Hematopoietic multipotent progenitor cell treated with erythropoietin and hydrocortisone succinate and interleukin-3 and kit ligand, for 6 days (in vitro differentiated cells): ENCODE measurements around the gene SAMD4A.

ENCODE experiments used
- DNase-seq: peaks from one replicate; pipeline ENCODE4 v3.0.0-alpha.2; 2015

Gene SAMD4A

DNA sequence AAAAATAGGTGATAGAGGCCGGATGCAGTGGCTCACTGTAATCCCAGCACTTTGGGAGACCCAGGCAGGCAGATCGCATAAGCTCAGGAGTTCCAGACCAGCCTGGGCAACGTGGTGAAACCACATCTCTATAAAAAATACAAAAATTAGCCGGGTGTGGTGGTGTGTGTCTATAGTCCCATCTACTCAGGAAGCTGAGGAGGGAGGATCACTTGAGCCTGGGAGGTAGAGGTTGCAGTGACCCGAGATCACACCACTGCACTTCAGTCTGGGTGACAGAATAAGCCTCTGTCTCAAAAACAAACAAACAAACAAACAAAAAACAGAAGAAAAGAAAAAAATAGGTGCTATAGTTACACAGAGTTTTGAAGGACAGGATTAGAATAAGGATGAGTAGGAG, 142.1 kb downstream of the SAMD4A start:
- no peak for DNase-seq

DNA sequence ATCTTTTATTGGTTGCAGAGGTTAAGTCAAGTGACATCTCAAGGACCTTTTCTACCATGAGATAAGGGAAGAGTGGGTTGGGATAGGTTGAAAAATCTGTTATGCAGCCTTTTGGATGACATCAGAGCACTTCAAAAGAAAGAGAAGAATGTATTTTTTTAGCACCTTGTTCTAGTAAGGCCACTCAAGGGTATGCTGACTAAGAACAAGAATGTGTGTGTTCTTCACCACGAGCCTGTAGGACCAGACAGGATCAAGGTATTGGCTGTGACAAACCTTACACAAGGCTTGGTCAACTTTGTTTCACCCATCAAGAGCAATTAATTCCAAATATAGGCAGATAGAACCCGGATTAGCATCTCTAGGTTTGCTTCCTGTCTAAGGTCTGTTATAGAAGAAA, 142.5 kb downstream of the SAMD4A start:
- no peak for DNase-seq

DNA sequence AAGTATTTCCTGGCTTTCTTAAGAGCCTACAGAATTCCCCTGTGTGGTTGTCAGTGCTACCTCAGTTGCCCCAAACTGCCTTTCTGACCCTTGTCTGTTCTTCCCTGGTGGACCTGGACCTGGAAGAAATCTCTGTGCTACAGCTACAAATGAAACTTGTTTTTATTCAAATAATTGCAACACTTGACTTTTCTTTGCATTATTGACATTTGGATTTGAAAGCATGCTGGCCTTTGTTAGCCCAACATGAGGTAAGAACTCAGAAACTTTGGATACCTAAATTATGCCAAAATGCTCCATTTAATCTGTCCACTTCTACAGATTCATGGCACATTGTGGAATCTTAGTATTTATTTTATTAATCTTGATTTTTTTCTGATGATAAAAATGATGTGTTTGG, 142.9 kb downstream of the SAMD4A start:
- no peak for DNase-seq

DNA sequence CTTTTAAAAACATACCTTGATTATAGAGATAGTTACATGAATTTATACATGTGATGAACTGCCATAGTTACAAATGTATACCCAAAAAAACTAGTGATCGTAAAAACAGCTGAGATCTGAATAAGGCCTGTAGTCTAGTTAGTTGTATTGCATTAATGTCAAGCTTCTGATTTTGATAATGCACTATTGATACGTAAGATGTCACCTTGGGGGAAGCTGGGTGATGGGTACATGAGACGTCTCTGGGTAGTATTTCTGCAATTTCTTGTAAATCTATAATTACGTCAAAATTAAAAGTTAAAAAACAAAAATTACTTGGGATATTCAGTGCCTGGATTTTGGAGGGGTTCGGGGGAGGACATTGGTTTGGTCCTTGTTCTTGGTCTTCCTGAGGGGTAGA, 144.4 kb downstream of the SAMD4A start:
- DNase-seq = no peak

DNA sequence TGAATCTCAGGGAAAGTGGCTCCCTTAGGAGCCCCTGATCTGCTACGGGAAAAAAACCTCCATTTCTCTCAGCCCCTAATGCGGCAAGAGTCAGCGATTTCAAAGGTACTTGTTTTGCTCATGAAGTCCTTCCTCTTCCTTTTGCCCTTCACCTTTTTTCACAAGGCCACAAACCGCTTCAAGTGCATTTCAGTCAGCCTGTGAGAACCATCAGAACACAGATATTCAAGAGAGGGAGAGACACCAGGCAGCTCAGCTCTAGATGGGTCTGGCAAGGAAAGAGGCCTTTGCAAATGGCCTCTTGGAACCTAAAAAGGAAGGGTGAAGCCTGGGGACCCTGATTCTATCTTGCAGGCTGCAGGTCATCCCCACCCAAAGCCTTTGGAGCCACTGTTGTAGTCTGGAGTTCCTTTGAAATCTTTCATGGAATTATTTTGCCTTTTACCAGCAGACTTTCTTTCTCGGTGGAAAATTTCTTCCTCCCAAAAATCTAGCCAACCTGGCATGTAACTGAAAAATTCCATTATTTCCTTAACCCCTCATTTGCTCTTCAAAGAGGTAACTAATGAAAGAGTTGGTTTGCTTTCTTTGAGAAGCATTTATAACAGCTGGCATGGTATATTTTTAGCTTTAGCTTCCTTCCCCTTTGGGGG, 145.0 kb downstream of the SAMD4A start:
- no peak for DNase-seq

DNA sequence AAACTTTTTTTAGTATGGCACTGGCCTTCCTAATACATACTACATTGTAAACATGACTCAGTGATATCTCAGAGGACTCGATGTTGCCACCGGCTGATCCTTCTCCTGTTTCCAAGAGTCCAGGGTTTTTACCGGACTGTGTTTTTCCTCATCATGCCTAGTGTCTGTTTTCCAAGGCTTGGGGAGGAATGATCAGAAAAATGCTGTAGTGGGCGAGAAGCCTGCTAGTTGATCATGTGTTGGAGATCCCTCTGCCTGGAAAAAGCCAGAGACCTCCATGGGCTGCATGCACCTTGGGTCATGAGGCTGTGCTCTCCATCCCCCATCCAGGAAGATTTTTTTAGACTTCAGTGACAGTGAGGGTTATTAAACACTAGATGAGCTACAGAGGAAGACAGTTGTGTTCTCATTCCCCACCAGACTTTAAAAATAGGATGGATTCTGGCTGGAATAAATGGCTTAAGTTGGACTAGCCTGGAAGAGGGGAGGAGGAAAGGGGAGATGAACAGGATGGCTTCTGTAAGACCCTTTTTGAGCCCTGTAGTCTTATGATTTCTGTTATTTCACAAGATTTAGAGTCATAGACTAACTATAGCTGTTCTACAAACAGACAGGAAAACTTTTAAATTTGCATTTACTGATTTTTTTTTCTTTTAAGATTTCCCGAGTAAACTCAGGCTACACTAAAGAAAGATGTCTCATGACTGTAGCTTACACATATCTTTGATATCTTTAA, 145.7 kb downstream of the SAMD4A start:
- DNase-seq = peak; percentile 6

DNA sequence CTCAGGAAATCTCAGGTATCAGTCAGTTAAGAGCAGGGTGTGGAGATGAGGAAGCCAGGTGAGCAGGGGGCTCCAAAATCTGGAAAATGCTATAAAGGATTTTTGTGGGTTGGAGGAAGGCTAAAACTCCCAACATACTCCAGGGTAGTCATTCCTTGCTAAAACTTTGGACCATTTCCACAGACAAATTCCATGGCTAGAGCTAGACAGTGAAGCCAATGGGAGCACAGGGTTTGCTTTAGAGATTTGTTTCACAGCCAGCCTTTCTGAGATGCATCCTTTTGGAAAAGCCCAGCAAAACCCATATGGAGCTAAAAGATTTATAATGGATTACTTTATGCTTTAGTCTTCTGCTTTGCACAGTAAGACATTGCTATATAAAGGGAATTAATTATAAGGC, 146.5 kb downstream of the SAMD4A start:
- DNase-seq = no peak

DNA sequence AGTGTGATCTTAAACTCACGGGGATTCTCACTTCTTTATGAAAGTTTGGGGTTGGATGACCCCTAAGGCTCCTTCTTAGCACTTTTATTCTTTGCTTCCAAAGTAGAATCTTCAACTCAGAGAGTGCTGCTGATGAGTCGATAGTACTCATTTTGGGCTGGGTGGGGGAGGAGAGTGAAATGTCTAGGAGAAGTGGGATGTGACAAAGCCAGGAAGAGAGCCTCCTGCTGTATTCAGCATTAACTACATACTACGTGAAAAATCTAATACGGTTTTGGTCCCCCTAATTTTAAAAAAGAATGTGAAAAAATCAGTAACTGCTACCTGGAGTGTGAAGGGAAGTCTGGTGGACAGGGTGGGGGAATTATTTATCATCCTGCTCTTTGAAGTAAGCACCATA, 148.3 kb downstream of the SAMD4A start:
- no peak for DNase-seq

DNA sequence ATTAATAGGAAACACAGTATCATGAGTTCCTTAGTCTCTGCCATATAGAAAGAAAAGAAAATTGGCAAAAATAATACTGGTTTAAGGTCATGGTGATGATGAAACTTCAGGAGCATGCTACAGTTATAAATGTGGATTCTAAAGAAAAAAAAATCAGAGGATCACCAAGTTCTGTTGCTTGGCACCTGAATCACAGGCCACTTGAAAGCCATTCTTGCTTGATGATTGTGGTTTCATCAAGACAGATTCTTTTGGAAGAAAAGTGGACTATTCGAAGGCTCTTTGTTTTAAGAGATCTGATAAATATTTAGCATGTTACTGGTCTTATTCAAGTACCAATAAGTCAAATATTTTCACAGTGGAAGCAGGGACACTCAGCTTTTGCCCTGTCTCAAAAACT, 148.9 kb downstream of the SAMD4A start:
- no peak for DNase-seq

DNA sequence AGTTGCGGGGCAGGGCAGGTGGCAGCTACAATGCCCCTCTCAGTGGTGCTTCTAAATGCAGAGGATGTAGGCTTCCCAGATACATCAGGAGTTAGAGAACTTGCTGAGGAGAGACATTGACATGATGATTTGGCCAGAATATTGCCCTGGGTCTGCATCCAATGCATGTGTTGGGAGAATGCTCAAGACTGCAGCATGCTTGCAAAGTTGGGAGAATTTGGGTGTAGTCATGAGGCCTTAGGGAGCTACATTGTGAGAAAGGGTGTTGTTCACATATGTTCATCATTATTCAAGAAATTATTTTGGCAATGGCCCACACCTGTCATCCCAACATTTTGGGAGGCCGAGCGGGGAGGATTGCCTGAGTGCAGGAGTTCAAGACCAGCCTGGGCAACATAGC, 149.9 kb downstream of the SAMD4A start:
- DNase-seq = no peak

DNA sequence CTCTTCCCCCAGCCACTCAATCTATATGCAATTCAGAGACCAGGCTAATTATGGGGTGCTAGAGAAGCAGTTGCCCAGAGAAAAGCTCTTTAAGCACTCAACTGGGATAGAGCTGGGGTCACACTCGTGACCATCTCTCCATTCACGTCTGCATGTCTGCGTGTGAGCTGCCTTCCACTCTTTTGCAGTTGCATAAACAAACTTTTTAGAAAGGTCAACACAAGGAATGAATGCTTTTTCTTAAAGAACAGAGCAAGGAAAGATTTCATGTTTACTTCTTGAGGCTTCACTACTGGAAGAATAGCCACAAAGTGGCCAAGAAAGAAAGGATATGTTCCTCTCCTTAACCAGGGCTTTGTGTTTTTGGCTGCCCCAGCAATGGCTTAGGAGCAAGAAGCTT, 151.1 kb downstream of the SAMD4A start:
- DNase-seq = no peak

DNA sequence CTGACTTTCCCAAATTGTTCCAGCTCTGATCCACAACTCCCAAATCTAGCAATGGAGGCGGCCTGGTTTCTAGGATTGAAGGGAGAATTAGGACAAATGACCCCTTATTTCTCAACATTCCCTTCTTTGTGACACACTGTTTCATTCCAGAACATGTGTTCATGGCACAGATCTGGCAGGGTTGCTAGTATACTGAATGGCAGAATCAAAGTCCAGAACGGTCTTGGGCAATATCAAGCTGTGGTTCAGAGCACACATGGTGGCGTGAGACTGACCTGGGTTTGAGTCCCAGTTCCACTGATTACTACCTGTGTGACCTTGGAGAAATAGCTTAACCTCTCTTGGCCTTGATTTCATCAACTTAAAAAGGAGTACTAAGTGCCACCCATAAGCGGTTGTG, 152.5 kb downstream of the SAMD4A start:
- DNase-seq = no peak

DNA sequence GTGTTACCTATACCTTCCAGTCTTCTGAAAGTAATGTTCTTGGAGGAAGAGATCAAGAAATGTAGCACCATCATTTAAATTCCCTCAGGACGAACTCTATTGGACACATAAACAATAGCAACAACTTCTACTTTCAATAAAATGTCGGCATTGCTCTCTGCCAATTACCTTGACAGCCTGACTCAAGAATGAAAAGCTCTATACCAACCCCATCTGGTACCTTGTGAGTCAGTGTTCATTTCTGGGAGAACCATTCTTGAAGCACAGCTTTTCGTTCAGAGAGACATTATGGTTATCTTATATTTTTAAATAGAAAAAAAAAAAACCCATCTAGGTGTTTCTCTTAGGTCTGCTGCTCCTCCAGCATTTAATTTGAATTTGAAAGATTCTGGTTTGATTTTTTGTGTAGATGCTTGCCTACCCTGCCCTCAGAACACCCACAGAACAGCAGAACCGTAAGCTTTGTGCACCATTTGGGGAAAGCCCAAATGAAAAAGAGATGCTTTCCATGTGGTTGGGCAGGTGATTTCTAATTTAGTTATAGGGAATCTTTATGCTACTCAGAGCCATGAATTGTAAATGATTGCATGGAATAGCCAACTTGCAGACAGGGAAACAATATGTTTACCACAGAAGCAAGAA, 156.0 kb downstream of the SAMD4A start:
- DNase-seq = peak; percentile 56

DNA sequence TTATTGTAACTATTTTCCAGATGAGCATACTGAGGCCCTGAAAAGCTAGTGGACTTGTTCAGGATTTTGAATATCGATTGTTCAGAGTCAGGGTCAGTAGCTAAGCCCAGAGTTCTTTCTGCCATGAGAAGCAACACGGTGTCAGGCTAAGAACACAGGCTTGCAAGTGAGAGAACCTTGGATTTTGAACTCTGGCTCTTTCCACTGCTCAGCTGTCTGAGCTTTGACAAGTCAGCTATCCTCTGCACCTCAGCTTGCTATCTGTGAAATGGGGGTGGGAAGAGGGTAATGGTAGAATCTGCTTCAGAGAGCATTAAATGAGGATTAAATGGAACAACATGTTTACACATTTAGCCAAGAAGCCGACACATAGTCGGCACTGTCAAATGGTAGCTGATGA, 157.2 kb downstream of the SAMD4A start:
- DNase-seq = no peak

DNA sequence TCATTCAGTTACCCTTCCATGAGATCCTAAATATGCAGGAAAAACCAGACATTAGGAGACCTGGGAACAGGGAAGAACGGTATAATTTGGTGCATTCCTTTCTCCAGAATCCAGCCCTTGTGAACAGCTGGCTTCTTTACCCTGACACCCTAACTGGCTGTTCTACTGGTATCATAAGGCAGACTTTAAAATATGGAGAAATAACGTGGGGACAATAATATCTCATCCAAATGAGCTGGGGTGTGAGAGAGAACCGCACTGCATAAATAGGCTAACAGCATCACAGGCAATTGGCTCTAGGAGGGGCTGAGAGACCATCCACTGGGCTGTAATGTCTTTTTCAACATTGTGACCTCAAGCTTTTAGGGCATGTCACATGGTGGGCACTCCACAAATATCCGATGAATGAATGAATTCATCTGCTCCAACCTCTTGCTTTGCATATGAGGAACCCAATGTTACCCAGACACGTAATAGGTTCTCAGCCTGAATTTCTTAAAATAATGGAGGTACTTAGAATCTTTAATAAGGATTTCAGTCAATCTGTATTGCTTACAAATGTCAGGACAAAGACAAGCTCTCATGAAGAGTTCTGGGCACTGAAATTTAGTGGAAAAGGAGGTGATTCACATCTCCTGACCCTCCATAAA, 157.9 kb downstream of the SAMD4A start:
- no peak for DNase-seq

DNA sequence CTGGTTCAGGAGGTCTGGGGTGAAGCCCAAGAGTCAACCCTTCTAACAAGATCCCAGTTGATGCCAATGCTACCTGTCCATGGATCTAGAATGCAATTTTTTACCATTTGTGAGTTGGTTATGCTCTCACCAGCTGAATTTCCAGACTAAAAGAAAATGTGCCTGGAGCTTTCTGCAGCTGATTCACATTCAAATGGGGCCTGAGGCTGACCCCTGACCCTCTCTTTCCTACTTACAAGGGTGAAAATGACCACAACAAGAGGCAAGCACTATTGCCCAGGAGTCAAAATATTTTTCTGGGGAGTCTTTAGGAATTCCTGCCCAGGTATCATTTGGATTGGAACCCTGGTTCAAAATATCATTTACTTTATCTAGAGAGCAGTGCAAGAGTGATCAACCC, 159.1 kb downstream of the SAMD4A start:
- no peak for DNase-seq

DNA sequence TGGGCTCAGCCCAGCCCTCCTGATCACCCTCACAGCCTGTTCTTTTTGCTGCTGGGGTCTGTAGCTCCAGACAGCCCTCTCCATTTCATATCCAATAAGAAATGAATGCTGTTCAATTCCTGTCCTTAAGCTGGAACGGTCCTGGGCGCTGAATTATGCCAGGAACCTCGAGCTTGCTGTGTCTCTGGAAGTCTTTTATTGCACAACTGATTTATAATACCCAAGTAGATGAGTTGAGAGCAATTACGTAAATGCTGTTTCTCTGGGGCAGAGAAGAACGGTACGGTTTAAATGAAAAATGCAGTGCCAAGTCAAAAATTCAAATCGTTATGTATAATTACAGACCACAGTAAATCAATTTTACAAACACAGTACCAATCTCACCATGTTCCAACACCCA, 161.0 kb downstream of the SAMD4A start:
- no peak for DNase-seq

DNA sequence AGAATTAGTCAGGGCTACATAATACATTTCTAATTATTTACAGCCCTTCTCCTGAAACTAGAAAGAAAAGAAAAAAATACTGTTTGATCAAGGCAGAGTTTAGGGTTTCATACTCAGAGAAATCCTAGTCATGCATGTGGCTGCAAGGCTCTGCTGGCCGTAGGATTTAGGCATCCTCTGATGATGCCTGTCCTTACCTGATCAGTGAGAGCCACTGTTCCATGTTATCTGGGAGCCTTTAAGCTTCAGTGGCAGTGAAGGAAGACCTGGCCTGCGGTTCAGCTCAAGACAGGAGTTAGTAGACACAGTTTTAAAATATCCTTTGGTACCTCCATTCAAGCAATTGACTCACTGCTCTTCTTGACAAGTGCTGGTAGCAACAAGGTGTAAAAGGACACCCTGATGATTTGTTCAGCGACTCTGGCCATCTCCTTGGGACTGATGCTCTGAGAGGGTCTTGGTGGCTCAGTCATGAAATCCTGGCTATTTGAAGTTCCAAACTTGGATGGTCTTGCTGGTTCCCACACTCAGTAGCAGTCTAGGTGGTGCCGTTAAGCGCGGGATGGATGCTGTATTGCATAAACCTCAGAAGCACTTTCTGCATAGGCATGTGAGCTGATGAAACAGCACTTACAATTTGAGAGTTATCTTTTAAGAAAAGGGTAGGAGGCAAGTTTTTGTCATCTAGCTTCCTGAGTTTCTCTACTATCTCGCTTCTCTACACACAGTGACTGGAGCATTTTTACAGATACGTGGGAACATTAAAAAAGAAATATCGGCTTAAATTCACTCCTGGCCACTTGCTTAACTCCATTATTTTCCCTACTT, 162.0 kb downstream of the SAMD4A start:
- no peak for DNase-seq

DNA sequence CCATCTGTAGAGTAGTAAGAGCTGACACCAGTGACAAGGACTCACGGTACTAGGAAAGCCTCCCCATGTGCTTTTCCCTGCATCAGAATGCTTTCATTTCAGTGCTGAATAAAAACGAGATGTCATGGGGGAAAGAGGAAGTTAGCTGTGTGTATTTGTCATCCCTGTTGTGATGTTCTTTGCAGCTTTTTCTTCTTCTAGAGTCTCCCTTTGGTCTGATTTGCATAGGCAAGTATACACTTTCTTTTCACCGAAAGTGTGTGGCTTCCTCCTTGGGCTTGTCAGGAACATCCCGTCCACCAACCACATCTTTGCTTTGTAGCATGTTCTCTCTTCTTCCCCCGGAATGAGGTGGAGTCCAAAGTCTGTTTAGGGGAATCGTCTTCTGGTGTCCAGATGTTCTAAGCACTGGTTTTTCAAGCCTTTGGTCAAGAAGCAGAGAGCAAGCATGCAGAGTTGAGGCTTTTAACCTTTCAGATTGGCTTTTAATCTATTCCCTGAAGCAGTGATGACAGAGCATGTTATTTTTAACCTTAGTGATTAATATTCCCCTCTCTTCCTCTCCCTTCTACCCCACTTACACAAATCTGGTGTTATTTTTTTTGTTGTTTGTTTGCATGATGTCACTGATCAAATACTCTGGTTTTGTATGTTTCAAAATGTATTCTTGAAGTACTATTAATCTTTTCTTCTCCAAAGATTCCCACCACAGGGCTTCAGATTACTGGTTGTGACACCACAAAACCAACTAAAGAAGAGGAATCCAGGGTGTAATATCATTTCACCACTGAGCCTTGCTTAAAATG, 163.4 kb downstream of the SAMD4A start:
- DNase-seq = peak; percentile 50

DNA sequence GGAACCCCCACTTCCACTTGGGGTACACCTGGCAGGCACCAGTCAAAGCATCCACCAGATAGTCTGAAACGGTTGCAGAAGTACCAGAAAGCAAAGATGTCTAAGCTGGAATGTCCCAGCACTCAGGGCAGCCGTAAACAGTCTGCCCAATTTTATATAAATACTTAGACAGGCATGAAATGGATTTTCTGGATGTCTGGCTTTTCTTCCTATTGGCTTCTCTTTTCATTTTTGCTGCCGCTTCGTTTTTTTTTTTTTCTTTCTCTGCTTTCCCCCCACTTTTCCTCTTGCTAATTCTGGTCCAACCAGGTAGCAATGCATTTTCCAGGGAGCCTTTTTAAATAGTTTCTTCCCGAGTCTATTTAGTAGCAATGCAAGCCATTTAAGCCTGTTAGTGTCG, 168.0 kb downstream of the SAMD4A start:
- no peak for DNase-seq

DNA sequence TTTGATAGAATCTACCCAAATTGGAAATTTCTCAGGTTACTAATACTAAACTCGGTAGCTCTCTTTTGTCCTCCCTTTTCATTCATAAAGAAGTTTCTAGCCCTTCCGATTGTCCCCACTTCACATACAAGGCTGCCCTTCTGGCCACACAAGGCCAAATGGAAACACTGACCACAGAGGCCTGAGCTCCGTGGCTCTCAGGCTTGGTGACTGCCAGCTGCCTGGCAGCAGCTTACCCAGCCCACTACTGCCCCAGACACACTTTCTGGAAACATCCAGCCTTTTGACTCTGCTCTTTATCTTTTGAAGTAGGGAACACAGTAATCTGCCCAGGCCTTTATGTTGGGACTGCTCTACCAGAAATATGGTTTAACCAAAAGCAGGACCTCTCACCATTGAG, 168.5 kb downstream of the SAMD4A start:
- no peak for DNase-seq

DNA sequence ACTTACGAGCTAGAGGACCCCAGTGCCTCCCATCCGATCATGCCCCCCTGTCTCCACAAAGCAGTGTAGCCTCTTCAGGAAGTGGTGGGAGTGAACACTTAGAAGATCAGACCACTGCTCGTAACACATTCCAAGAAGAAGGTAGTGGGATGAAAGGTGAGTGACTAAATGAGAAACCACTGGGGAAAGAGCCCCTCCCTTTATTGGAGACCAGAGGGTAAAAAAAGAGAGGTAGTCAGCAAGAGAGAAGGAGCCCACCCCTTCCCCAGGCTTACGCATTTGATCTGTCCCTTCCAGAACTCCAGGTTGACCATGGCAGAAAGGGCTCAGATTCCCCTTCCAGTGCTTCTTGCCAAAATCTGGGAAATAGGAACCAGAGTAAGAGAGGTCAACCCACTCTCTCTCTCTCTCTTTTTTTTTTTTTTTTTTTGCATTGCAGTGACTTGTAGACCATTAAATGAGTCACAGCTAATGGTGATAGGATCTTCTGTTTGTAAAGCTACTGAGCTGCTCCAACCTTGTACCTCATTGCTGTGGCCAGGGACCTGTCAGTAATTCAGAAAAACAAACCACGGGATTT, 170.3 kb downstream of the SAMD4A start:
- no peak for DNase-seq
